HepG2 (cell line): ENCODE results near the gene PPIB. TPM values are rescaled to one million over a fixed set of nuclear protein-coding genes. Genes with fewer than 3 reads are reported as not detected.

ENCODE experiments used
- ATAC-seq: fragments of 200-7000 bp; cut with Tn5 transposase; 3 replicates; pipeline ENCODE4 v1.9.1; 2020; ENCODE audit warnings: mild to moderate bottlenecking, moderate library complexity
- BruUV-seq: library from RNA; stranded (reverse); fragments of 400-500 nt; replicated peaks from 2 replicates; lab custom pipeline; 2021; lab: Mats Ljungman, UMichigan
- CTCF ChIA-PET: fragments of 300-600 bp; formaldehyde crosslinking; extraction: SDS; loops from one replicate; lab custom pipeline; 2021; ENCODE audit warnings: low total read pairs, inconsistent platforms, low intra/inter-chr PET ratio; lab: Yijun Ruan, JAX
- POLR2A ChIA-PET: fragments of 350-600 bp; sonication (Branson Sonifier 250); formaldehyde crosslinking; loops from one replicate; lab custom pipeline; 2020; ENCODE audit warnings: antibody characterized with exemption, inconsistent platforms; lab: Yijun Ruan, JAX
- DNase-seq: peaks from one replicate; pipeline ENCODE4 v3.0.0-alpha.2; 2015; ENCODE audit warnings: low spot score
- FAIRE-seq: peaks from 3 replicates; lab custom pipeline; 2011; peaks lifted over from hg19 to GRCh38; lab: Jason Lieb, UNC
- H2AFZ ChIP-seq: one replicate; pipeline ENCODE4 v1.6.1; 2011; ENCODE audit warnings: low read length, inconsistent platforms
- H3K27ac ChIP-seq: fragments of 300-600 bp; 3 replicates; pipeline ENCODE4 v1.8.0; 2011; ENCODE audit warnings: mixed run types, mild to moderate bottlenecking, mixed read lengths, low read length, inconsistent platforms; ENCODE audit not compliant: insufficient read depth; ENCODE audit errors: extremely low read length
- H3K27me3 ChIP-seq, 2 experiments: fragments of 200-600 bp in 1 of 2; 2 replicates in 1 of 2; 3 replicates in 1 of 2; pipeline versions ENCODE4 v1.6.0 to v1.8.0; 2011; ENCODE audit warnings: low read length in 2 of 2, mild to moderate bottlenecking in 2 of 2, moderate library complexity in 2 of 2, inconsistent platforms in 1 of 2; ENCODE audit not compliant: insufficient read depth in 2 of 2, control insufficient read depth in 1 of 2
- H3K36me3 ChIP-seq, 2 experiments: fragments of 200-600 bp in 1 of 2; replicated peaks in 1 of 2; 2 replicates in 1 of 2; 3 replicates in 1 of 2; pipeline versions ENCODE4 v1.5.1 to v1.8.0; 2011; ENCODE audit warnings: low read length in 2 of 2, inconsistent platforms in 1 of 2; ENCODE audit not compliant: insufficient read depth in 2 of 2, control insufficient read depth in 1 of 2
- H3K4me1 ChIP-seq: 2 replicates; pipeline ENCODE4 v1.5.1; 2012; ENCODE audit warnings: low read length, inconsistent platforms; ENCODE audit not compliant: insufficient read depth
- H3K4me2 ChIP-seq: 2 replicates; pipeline ENCODE4 v1.6.0; 2011; ENCODE audit warnings: low read depth, low read length, inconsistent platforms
- H3K4me3 ChIP-seq, 3 experiments: fragments of 200-600 bp in 1 of 3; sonication (generic), shearing (Covaris generic) in 1 of 3; replicated peaks in 1 of 3; 2 replicates each; pipeline ENCODE4 v1.5.1; 2011 to 2016; ENCODE audit warnings: low read length in 3 of 3, inconsistent platforms in 2 of 3, low read depth in 2 of 3, mild to moderate bottlenecking in 2 of 3, control low read depth in 1 of 3, mixed read lengths in 1 of 3; ENCODE audit not compliant: insufficient read depth in 1 of 3
- H3K79me2 ChIP-seq: one replicate; pipeline ENCODE4 v1.6.1; 2011; ENCODE audit warnings: low read length, inconsistent platforms; ENCODE audit not compliant: insufficient read depth
- H3K9ac ChIP-seq: 2 replicates; pipeline ENCODE4 v1.6.0; 2011; ENCODE audit warnings: mild to moderate bottlenecking, low read depth, low read length, inconsistent platforms; ENCODE audit not compliant: insufficient read depth
- H3K9me3 ChIP-seq: 2 replicates; pipeline ENCODE4 v1.5.1; 2012; ENCODE audit warnings: mild to moderate bottlenecking, low read length
- H4K20me1 ChIP-seq: 2 replicates; pipeline ENCODE4 v1.6.0; 2011; ENCODE audit warnings: inconsistent platforms, mild to moderate bottlenecking, low read length, moderate library complexity; ENCODE audit not compliant: insufficient read depth
- FOSL1 ChIP-seq: sonication (generic); formaldehyde crosslinking; IDR thresholded peaks from 2 replicates; pipeline ENCODE4 v1.9.0; 2021; ENCODE audit warnings: missing genetic modification reagents, borderline replicate concordance
- GMEB2 ChIP-seq: IDR thresholded peaks from 2 replicates; pipeline ENCODE4 v1.6.1; 2016; ENCODE audit warnings: missing biosample characterization, missing genetic modification reagents, low read depth
- IRX3 ChIP-seq: sonication (generic); formaldehyde crosslinking; IDR thresholded peaks from 2 replicates; pipeline ENCODE4 v1.8.1; 2023; ENCODE audit warnings: mild to moderate bottlenecking, low read depth, missing genetic modification reagents, borderline replicate concordance
- LBX2 ChIP-seq: sonication (generic); formaldehyde crosslinking; IDR thresholded peaks from 2 replicates; pipeline ENCODE4 v1.5.0; 2020; ENCODE audit warnings: missing genetic modification reagents, mild to moderate bottlenecking, borderline replicate concordance
- MAF1 ChIP-seq: sonication (generic); formaldehyde crosslinking; IDR thresholded peaks from 2 replicates; pipeline ENCODE4 v1.5.0; 2020; ENCODE audit warnings: missing genetic modification reagents, borderline replicate concordance
- PBX3 ChIP-seq: sonication (generic); formaldehyde crosslinking; IDR thresholded peaks from 2 replicates; pipeline ENCODE4 v1.8.1; 2023; ENCODE audit warnings: missing genetic modification reagents, inconsistent platforms, borderline replicate concordance
- PCBP2 ChIP-seq: fragments of 200-400 bp; formaldehyde crosslinking; optimal IDR thresholded peaks from 2 replicates; pipeline ENCODE3; 2018; ENCODE audit warnings: low read length, low read depth; ENCODE audit not compliant: poor library complexity, severe bottlenecking
- PITX1 ChIP-seq: sonication (generic); formaldehyde crosslinking; IDR thresholded peaks from 2 replicates; pipeline ENCODE4 v1.5.1; 2020; ENCODE audit warnings: mild to moderate bottlenecking, missing genetic modification reagents
- REPIN1 ChIP-seq: sonication (generic); formaldehyde crosslinking; IDR thresholded peaks from 2 replicates; pipeline ENCODE4 v1.8.0; 2022; ENCODE audit warnings: missing genetic modification reagents, low read depth, mild to moderate bottlenecking, borderline replicate concordance
- TAF1 ChIP-seq: sonication (generic); formaldehyde crosslinking; IDR thresholded peaks from 2 replicates; pipeline ENCODE4 v1.4.0; 2020; ENCODE audit warnings: missing genetic modification reagents
- TEAD3 ChIP-seq: optimal IDR thresholded peaks from 2 replicates; pipeline ENCODE3; 2016; ENCODE audit warnings: borderline replicate concordance
- WIZ ChIP-seq: sonication (generic); formaldehyde crosslinking; IDR thresholded peaks from 2 replicates; pipeline ENCODE4 v1.5.1; 2020; ENCODE audit warnings: mild to moderate bottlenecking, missing genetic modification reagents
- XRCC5 ChIP-seq: fragments of 200-400 bp; formaldehyde crosslinking; optimal IDR thresholded peaks from 2 replicates; pipeline ENCODE3; 2017; ENCODE audit warnings: mild to moderate bottlenecking, low read length
- ZBTB20 ChIP-seq: sonication (generic); formaldehyde crosslinking; IDR thresholded peaks from 2 replicates; pipeline ENCODE4 v1.8.1; 2023; ENCODE audit warnings: missing genetic modification reagents, low read depth, mild to moderate bottlenecking, borderline replicate concordance
- ZFP36 ChIP-seq: fragments of 150-350 bp; IDR thresholded peaks from 2 replicates; pipeline ENCODE4 v1.6.1; 2018; ENCODE audit warnings: borderline replicate concordance, low read length, low read depth; ENCODE audit not compliant: partially characterized antibody
- ZFP36L2 ChIP-seq: sonication (generic); formaldehyde crosslinking; IDR thresholded peaks from 2 replicates; pipeline ENCODE4 v1.4.0; 2020; ENCODE audit warnings: missing genetic modification reagents
- ZNF18 ChIP-seq: sonication (generic); formaldehyde crosslinking; IDR thresholded peaks from 2 replicates; pipeline ENCODE4 v1.8.0; 2022; ENCODE audit warnings: mild to moderate bottlenecking, missing genetic modification reagents; ENCODE audit not compliant: insufficient replicate concordance
- ZNF20 ChIP-seq: sonication (generic); formaldehyde crosslinking; IDR thresholded peaks from 2 replicates; pipeline ENCODE4 v1.4.0; 2020; ENCODE audit warnings: mild to moderate bottlenecking, moderate library complexity, missing genetic modification reagents
- WGBS: methylation state at CpG from one replicate; pipeline ENCODE4 v1.1.6; 2017; ENCODE audit warnings: low lambda C conversion rate; 5-methylcytosine and 5-hydroxymethylcytosine counted together
- in situ Hi-C: cut with HindIII; loops from 2 replicates; pipeline ENCODE4 v1.10.0; 2017; ENCODE audit warnings: low pct_unique_long_range_greater_than_20kb; ENCODE audit not compliant: extremely low pct_ligation_motif_present
- intact Hi-C: fragments of 100-400 bp; cut with micrococcal nuclease; formaldehyde crosslinking; loops from one replicate; pipeline ENCODE4 v1.10.0; 2022; ENCODE audit not compliant: unreplicated experiment
- polyA plus RNA-seq, 8 experiments: library from polyadenylated mRNA; depleted of rRNA in 3 of 8; stranded (reverse) in 7 of 8; unstranded in 1 of 8; fragments of >200 nt; fragmentation: Illumina TruSeq in 4 of 8; extraction: Trizol in 4 of 8; gene quantifications; 2 replicates each; pipeline versions ENCODE4 v1.2.1 to v1.2.3, GENCODE V29; 2011 to 2016; ENCODE audit warnings: low read depth in 4 of 8, missing spikeins in 1 of 8, mixed read lengths in 1 of 8; ENCODE audit not compliant: insufficient read depth in 1 of 8
- total RNA-seq, 5 experiments: library from RNA; depleted of rRNA; stranded (reverse); fragments of >200 nt; fragmentation: Illumina TruSeq; extraction: Trizol; gene quantifications; 2 replicates each; pipeline ENCODE4 v1.2.3, GENCODE V29; 2016; ENCODE audit warnings: low read depth in 1 of 5

Gene PPIB
- total and polyA plus RNA-seq, 2 of the 13 experiments (the other 11 are each of a cell fraction or from before 2014, with no cell fraction given): 780 to 882 TPM

GRCh38 chr15:64153480-64154367, 9.1 kb downstream of the PPIB start:
- no TSS peak for BruUV-seq
- CTCF ChIA-PET: interaction anchor here (0.7 kb wide), 1 partner anchor 58 kb away, joined by 4 read pairs; the partner anchor contains the start of gene SNX1
- H2AFZ ChIP-seq: no peak overlapping the region
- peak; percentile 77 for DNase-seq
- peak; percentile 42 for FAIRE-seq
- WGBS: 35% methylated on average over 11 of the region's 12 CpGs
- POLR2A ChIA-PET: interaction anchor here (2.0 to 4.1 kb wide), 3 partner anchors 9 to 82 kb away, joined by 7 to 52 read pairs (median 14); partner anchors contain the start of genes CIAO2A and PPIB
- H3K4me1 ChIP-seq: peaks cover 43% of the 10 kb centered on the region
- no peaks in the 10 kb centered on the region for H3K9me3 ChIP-seq
- peaks cover 33% of the 10 kb centered on the region for H4K20me1 ChIP-seq
- no peaks in the 10 kb centered on the region for H3K27me3 ChIP-seq
- no peak overlapping the region for H3K9ac ChIP-seq
- peak overlapping the region; percentile 21 for H3K4me2 ChIP-seq
- in situ Hi-C loops: loop anchor here (5.0 kb wide), 1 partner anchor 56 kb away; the partner anchor contains the start of gene SNX1
- peaks cover 23 to 31% of the 10 kb centered on the region in 2 experiments for H3K36me3 ChIP-seq
- ATAC-seq: peak; percentile 73
- peaks cover 3% of the 10 kb centered on the region for H3K79me2 ChIP-seq
- no peak overlapping the region for H3K4me3 ChIP-seq
- peak overlapping the region; percentile 35 for H3K27ac ChIP-seq
- intact Hi-C loops: loop anchor here (2.0 kb wide), 1 partner anchor 57 kb away; no protein-coding TSS in a partner anchor
- TF ChIP-seq FOSL1 (CRISPR knock-in tag) (no peak), REPIN1 (CRISPR knock-in tag) (peak; percentile 61; the same call in 1 of the 2 replicates), WIZ (CRISPR knock-in tag) (no peak), ZFP36 (no peak), XRCC5 (peak; percentile 91), ZNF20 (CRISPR knock-in tag) (no peak), TAF1 (CRISPR knock-in tag) (no peak), PBX3 (CRISPR knock-in tag) (no peak), ZFP36L2 (CRISPR knock-in tag) (no peak), MAF1 (no peak), GMEB2 (CRISPR knock-in tag) (no peak), PITX1 (CRISPR knock-in tag) (no peak), IRX3 (CRISPR knock-in tag) (no peak), ZNF18 (no peak), TEAD3 (CRISPR knock-in tag) (peak; percentile 42), PCBP2 (no peak), LBX2 (CRISPR knock-in tag) (no peak), ZBTB20 (CRISPR knock-in tag) (no peak)
